GM18526 (cell line): ENCODE measurements around the gene TENT5A.

ENCODE experiments used
- POLR2A ChIP-seq: IDR thresholded peaks from 3 replicates; pipeline ENCODE4 v1.6.1; 2011; ENCODE audit not compliant: insufficient read length; ENCODE audit errors: extremely low read depth

TENT5A gene

DNA sequence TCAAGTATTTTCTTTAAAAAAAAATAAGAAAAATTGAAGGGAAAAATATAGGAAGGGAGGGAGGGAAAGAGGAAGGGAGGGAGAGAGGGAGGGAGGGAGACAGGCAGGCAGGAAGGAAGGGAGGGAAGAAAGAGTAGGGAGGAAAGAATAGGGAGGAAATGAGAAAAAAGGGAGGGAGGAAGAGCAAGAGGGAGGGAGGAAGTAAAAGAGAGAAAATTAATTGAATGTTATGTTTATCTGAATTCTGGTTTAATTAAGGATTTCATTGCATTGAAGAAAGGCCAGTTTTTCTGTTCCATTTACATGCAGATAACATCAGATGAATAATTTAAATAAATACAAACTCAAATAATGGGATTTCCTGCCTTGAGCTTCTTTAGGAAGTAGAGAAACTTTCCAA lies 47.8 kb downstream of the TENT5A start:
- no peak for TF ChIP-seq POLR2A

DNA sequence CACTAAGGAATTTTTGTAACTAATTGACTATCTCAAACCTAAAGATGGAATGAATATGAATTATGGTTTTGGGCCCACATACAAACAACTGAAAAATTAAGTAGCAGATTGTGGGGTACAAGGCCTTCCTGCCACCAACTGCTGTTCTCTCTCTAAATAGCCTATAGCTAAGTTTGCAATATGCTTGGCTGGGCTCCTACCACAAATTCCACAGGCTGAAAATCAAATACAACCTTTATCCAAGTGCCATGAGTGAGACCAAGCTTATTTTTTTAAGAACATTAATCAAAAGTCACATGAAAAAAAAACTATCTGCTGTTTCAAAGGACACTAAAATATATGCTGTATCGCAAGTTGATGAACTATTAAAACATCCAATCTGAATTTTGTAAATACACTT lies 52.1 kb downstream of the TENT5A start:
- TF ChIP-seq POLR2A: no peak

DNA sequence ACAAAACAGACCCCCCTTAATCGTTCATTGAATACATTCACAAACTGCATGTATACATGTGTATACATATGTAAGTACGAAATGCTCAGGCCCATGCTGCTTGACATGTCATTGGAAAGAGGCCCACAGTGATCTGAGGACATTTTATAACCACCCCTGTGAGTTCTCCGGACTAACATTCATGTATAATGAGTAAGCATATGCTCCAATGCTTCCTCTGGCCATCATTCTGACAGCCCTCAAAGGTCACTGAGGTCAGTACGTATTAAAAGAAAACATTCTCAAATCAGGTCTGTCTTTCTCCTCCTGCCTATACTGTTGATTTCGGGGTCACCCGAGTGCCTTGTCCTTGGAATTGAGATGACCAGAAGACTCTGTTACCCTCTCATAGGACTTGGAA lies 54.9 kb downstream of the TENT5A start:
- TF ChIP-seq POLR2A: no peak

DNA sequence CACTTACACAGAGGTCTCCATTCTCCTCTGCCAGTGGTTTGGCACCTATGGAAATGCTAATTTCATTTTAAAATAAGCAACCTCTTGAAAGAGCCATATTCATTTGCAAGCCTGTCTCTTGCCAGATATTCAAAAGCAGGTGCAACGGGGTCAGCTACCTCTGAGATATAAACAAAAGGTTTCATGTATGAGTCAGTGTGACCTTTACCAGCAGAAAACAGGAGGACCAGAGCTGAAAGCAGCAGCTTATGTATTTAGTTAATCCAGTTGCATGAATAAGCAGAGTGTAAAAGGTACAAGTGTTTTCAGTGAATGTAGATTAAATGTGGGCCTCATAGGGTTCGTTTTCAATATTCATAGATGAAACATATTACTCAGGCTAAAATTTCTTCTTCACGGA lies 56.0 kb downstream of the TENT5A start:
- TF ChIP-seq POLR2A: no peak
